Measurements from ENCODE around the gene SIGLEC5.

The SIGLEC5 gene

GRCh38 chr19:51626675-51627074 is 3.5 kb downstream of the SIGLEC5 start:
- Histone ChIP-seq H3K9me3 (ENCODE audit: control insufficient read depth, low read length) (no peaks in the 10 kb centered on the region), H3K36me3 (ENCODE audit: control insufficient read depth, insufficient read depth, low read length, severe bottlenecking) (no peaks in the 10 kb centered on the region), H3K4me1 (ENCODE audit: control insufficient read depth, insufficient read depth, low read length) (no peaks in the 10 kb centered on the region), H3K4me3 (ENCODE audit: low read length) (no peak overlapping the region), H3K27me3 (replicated peaks; ENCODE audit: control insufficient read depth, insufficient read depth, low read length) (peaks cover 21% of the 10 kb centered on the region), H3K9ac (ENCODE audit: low read length) (no peak overlapping the region)
- no peak for DNase-seq (ENCODE audit: low read depth)

GRCh38 chr19:51621178-51621577 is 9.0 kb downstream of the SIGLEC5 start:
- H3K27me3 ChIP-seq (replicated peaks; ENCODE audit: control insufficient read depth, insufficient read depth, low read length) = peaks cover 2% of the 10 kb centered on the region
- DNase-seq (ENCODE audit: low read depth) = no peak
- H3K4me3 ChIP-seq (ENCODE audit: low read length) = no peak overlapping the region
- no peaks in the 10 kb centered on the region for H3K9me3 ChIP-seq (ENCODE audit: control insufficient read depth, low read length)
- H3K9ac ChIP-seq (ENCODE audit: low read length) = no peak overlapping the region
- H3K36me3 ChIP-seq (ENCODE audit: control insufficient read depth, insufficient read depth, low read length, severe bottlenecking) = no peaks in the 10 kb centered on the region
- H3K4me1 ChIP-seq (ENCODE audit: control insufficient read depth, insufficient read depth, low read length) = no peaks in the 10 kb centered on the region

- no peak overlapping the region for H3K9ac ChIP-seq (ENCODE audit: low read length)
- H3K4me3 ChIP-seq (ENCODE audit: low read length) = no peak overlapping the region
- H3K9me3 ChIP-seq (ENCODE audit: control insufficient read depth, low read length) = peaks cover 4% of the 10 kb centered on the region
- no peak for DNase-seq (ENCODE audit: low read depth)
- no peaks in the 10 kb centered on the region for H3K4me1 ChIP-seq (ENCODE audit: control insufficient read depth, insufficient read depth, low read length)
- H3K36me3 ChIP-seq (ENCODE audit: control insufficient read depth, insufficient read depth, low read length, severe bottlenecking) = no peaks in the 10 kb centered on the region
- peaks cover 4% of the 10 kb centered on the region for H3K27me3 ChIP-seq (replicated peaks; ENCODE audit: control insufficient read depth, insufficient read depth, low read length)
Observed at GRCh38 chr19:51615991-51616390, 14.2 kb downstream of the SIGLEC5 start.

- Histone ChIP-seq H3K27me3 (replicated peaks; ENCODE audit: control insufficient read depth, insufficient read depth, low read length) (peaks cover 4% of the 10 kb centered on the region), H3K4me3 (ENCODE audit: low read length) (no peak overlapping the region), H3K4me1 (ENCODE audit: control insufficient read depth, insufficient read depth, low read length) (no peaks in the 10 kb centered on the region), H3K36me3 (ENCODE audit: control insufficient read depth, insufficient read depth, low read length, severe bottlenecking) (no peaks in the 10 kb centered on the region), H3K9me3 (ENCODE audit: control insufficient read depth, low read length) (peaks cover 4% of the 10 kb centered on the region), H3K9ac (ENCODE audit: low read length) (no peak overlapping the region)
- no peak for DNase-seq (ENCODE audit: low read depth)
Observed at GRCh38 chr19:51614789-51615188, 15.4 kb downstream of the SIGLEC5 start.

GRCh38 chr19:51610576-51610975 is 19.6 kb downstream of the SIGLEC5 start:
- DNase-seq (ENCODE audit: low read depth) = no peak

GRCh38 chr19:51607920-51608562 is 22.2 kb downstream of the SIGLEC5 start:
- Histone ChIP-seq H3K4me3 (ENCODE audit: low read length) (no peak overlapping the region), H3K4me1 (ENCODE audit: control insufficient read depth, insufficient read depth, low read length) (no peaks in the 10 kb centered on the region), H3K36me3 (ENCODE audit: control insufficient read depth, insufficient read depth, low read length, severe bottlenecking) (no peaks in the 10 kb centered on the region), H3K27me3 (replicated peaks; ENCODE audit: control insufficient read depth, insufficient read depth, low read length) (peaks cover 6% of the 10 kb centered on the region), H3K9ac (ENCODE audit: low read length) (no peak overlapping the region), H3K9me3 (ENCODE audit: control insufficient read depth, low read length) (peaks cover 4% of the 10 kb centered on the region)
- DNase-seq (ENCODE audit: low read depth) = peak; percentile 77

More at GRCh38 chr19:51610576-51610975, 19.6 kb downstream of the SIGLEC5 start:
- no peaks in the 10 kb centered on the region for H3K36me3 ChIP-seq (ENCODE audit: control insufficient read depth, insufficient read depth, low read length, severe bottlenecking)
- H3K9me3 ChIP-seq (ENCODE audit: control insufficient read depth, low read length) = peaks cover 4% of the 10 kb centered on the region
- H3K4me1 ChIP-seq (ENCODE audit: control insufficient read depth, insufficient read depth, low read length) = no peaks in the 10 kb centered on the region
- H3K27me3 ChIP-seq (replicated peaks; ENCODE audit: control insufficient read depth, insufficient read depth, low read length) = peaks cover 9% of the 10 kb centered on the region
- no peak overlapping the region for H3K9ac ChIP-seq (ENCODE audit: low read length)
- no peak overlapping the region for H3K4me3 ChIP-seq (ENCODE audit: low read length)

- H3K4me3 ChIP-seq (ENCODE audit: low read length) = no peak overlapping the region
- no peak overlapping the region for H3K9ac ChIP-seq (ENCODE audit: low read length)
- peaks cover 4% of the 10 kb centered on the region for H3K9me3 ChIP-seq (ENCODE audit: control insufficient read depth, low read length)
- peaks cover 6% of the 10 kb centered on the region for H3K27me3 ChIP-seq (replicated peaks; ENCODE audit: control insufficient read depth, insufficient read depth, low read length)
- DNase-seq (ENCODE audit: low read depth) = no peak
- H3K36me3 ChIP-seq (ENCODE audit: control insufficient read depth, insufficient read depth, low read length, severe bottlenecking) = no peaks in the 10 kb centered on the region
- no peaks in the 10 kb centered on the region for H3K4me1 ChIP-seq (ENCODE audit: control insufficient read depth, insufficient read depth, low read length)
Observed at GRCh38 chr19:51607077-51607476, 23.1 kb downstream of the SIGLEC5 start.

GRCh38 chr19:51602189-51602854 is 27.9 kb downstream of the SIGLEC5 start:
- Histone ChIP-seq H3K9ac (ENCODE audit: low read length) (no peak overlapping the region), H3K4me1 (ENCODE audit: control insufficient read depth, insufficient read depth, low read length) (no peaks in the 10 kb centered on the region), H3K27me3 (replicated peaks; ENCODE audit: control insufficient read depth, insufficient read depth, low read length) (peaks cover 12% of the 10 kb centered on the region), H3K4me3 (ENCODE audit: low read length) (no peak overlapping the region), H3K36me3 (ENCODE audit: control insufficient read depth, insufficient read depth, low read length, severe bottlenecking) (no peaks in the 10 kb centered on the region), H3K9me3 (ENCODE audit: control insufficient read depth, low read length) (no peaks in the 10 kb centered on the region)
- no peak for DNase-seq (ENCODE audit: low read depth)

- Histone ChIP-seq H3K27me3 (replicated peaks; ENCODE audit: control insufficient read depth, insufficient read depth, low read length) (peaks cover 10% of the 10 kb centered on the region), H3K9me3 (ENCODE audit: control insufficient read depth, low read length) (no peaks in the 10 kb centered on the region), H3K36me3 (ENCODE audit: control insufficient read depth, insufficient read depth, low read length, severe bottlenecking) (no peaks in the 10 kb centered on the region), H3K4me1 (ENCODE audit: control insufficient read depth, insufficient read depth, low read length) (no peaks in the 10 kb centered on the region), H3K4me3 (ENCODE audit: low read length) (no peak overlapping the region), H3K9ac (ENCODE audit: low read length) (no peak overlapping the region)
- DNase-seq (ENCODE audit: low read depth) = no peak
Observed at GRCh38 chr19:51600940-51601580, 29.1 kb downstream of the SIGLEC5 start.

GRCh38 chr19:51599084-51599483 is 31.1 kb downstream of the SIGLEC5 start:
- peaks cover 6% of the 10 kb centered on the region for H3K27me3 ChIP-seq (replicated peaks; ENCODE audit: control insufficient read depth, insufficient read depth, low read length)
- no peaks in the 10 kb centered on the region for H3K4me1 ChIP-seq (ENCODE audit: control insufficient read depth, insufficient read depth, low read length)
- no peaks in the 10 kb centered on the region for H3K36me3 ChIP-seq (ENCODE audit: control insufficient read depth, insufficient read depth, low read length, severe bottlenecking)
- DNase-seq (ENCODE audit: low read depth) = no peak
- H3K9me3 ChIP-seq (ENCODE audit: control insufficient read depth, low read length) = no peaks in the 10 kb centered on the region
- H3K9ac ChIP-seq (ENCODE audit: low read length) = no peak overlapping the region
- no peak overlapping the region for H3K4me3 ChIP-seq (ENCODE audit: low read length)

GRCh38 chr19:51598159-51598915 is 31.9 kb downstream of the SIGLEC5 start:
- H3K9me3 ChIP-seq (ENCODE audit: control insufficient read depth, low read length) = no peaks in the 10 kb centered on the region
- peaks cover 6% of the 10 kb centered on the region for H3K27me3 ChIP-seq (replicated peaks; ENCODE audit: control insufficient read depth, insufficient read depth, low read length)
- H3K4me1 ChIP-seq (ENCODE audit: control insufficient read depth, insufficient read depth, low read length) = peaks cover 6% of the 10 kb centered on the region
- H3K4me3 ChIP-seq (ENCODE audit: low read length) = no peak overlapping the region
- H3K9ac ChIP-seq (ENCODE audit: low read length) = no peak overlapping the region
- DNase-seq (ENCODE audit: low read depth) = no peak
- H3K36me3 ChIP-seq (ENCODE audit: control insufficient read depth, insufficient read depth, low read length, severe bottlenecking) = no peaks in the 10 kb centered on the region
